Ovary (tissue), 3 donors: ENCODE results near the gene CDC42.

ENCODE experiments used
- POLR2A ChIP-seq: fragments of 450-650 bp; IDR thresholded peaks from one replicate; pipeline ENCODE4 v1.6.1; 2017; ENCODE audit warnings: antibody characterized with exemption, mild to moderate bottlenecking, moderate library complexity
- TF ChIP-seq, protein P1 (sequence below), 3 donors: fragments of 450-650 bp in 2 of 3; fragments of 200-600 bp in 1 of 3; IDR thresholded peaks; one replicate each; pipeline versions ENCODE4 v1.5.1 to v1.8.0; 2016 to 2022; ENCODE audit warnings: antibody characterized with exemption in 3 of 3, mild to moderate bottlenecking in 1 of 3
- donor health status: DM: no; HTN: no; CAD: no.

DNA sequence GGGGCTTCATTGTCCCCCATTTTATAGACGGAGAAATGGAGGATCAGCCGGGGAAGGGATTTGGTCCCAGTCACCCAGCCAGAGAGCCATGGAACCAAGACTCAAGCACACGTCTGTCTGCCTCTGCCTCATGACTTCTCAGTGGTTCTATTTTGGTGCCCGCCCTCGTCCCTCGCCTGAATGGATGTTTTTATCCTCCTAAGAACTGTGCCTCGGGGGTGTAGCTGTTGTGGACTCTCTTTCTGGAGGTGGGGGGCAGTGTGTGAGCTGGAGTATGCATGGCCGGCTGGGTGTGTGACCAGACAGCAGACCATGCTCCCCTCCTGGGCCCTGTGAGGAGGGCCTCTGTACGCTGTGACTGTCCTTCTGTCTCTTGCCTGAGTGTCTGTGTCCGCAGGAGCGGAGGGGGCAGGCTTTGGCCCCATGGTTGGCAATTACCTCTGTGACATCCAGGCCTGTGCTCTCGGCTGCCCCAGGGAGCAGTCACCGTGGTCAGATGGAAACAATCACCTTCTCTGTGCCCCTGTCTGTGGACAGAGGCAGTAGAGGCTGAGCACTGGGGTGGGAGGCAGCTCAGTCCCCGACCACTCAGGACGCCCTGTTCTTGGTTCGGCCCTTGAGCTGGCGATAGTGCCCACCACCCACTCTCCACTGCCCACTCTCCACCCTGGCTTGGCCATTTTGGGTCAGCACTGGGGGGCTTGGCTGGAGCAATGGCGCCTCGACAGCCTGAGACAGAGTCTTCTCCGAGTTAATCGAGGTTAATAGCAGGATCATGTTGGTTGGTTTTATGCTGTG lies 70.0 kb downstream of the CDC42 start:
- TF ChIP-seq POLR2A: no peak
- TF ChIP-seq, protein P1, sequence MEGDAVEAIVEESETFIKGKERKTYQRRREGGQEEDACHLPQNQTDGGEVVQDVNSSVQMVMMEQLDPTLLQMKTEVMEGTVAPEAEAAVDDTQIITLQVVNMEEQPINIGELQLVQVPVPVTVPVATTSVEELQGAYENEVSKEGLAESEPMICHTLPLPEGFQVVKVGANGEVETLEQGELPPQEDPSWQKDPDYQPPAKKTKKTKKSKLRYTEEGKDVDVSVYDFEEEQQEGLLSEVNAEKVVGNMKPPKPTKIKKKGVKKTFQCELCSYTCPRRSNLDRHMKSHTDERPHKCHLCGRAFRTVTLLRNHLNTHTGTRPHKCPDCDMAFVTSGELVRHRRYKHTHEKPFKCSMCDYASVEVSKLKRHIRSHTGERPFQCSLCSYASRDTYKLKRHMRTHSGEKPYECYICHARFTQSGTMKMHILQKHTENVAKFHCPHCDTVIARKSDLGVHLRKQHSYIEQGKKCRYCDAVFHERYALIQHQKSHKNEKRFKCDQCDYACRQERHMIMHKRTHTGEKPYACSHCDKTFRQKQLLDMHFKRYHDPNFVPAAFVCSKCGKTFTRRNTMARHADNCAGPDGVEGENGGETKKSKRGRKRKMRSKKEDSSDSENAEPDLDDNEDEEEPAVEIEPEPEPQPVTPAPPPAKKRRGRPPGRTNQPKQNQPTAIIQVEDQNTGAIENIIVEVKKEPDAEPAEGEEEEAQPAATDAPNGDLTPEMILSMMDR (IDR thresholded peaks at IDR 0.05): no peak
